HG02642 (cell line): Measurements from ENCODE around the gene OR51F1.
A peak's percentile ranks its signal among the peaks of the same experiment; 100 is the strongest.
"Not testable (repeated sequence)": the region's sequence is repeated elsewhere in the genome, so short reads cannot be mapped to it uniquely, and the experiment has no call there.

Experiments used
- ATAC-seq: cut with Tn5 transposase; IDR thresholded peaks from one replicate; pipeline ENCODE4 v1.9.1; 2021; ENCODE audit warnings: mild to moderate bottlenecking; ENCODE audit not compliant: unreplicated experiment, poor library complexity

Gene OR51F1

DNA sequence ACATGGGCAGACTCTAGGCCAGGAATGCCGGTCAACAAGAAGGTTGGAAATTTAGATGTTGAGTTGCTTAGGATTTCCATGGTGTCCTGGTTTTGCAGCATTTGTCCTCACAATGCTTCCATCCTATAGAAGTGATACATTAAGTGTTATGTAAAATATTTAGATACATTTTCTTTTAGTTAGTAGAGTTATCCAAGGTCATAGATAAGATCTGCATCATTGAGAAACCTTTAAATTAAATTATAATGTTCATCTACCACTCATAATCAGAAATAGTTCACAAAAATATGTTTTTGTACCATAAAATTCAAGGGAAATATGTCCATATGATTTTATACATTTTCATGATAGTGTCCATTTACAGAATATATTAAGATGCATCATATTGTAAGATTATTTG, at the start of gene OR51F1:
OR51F1 (minus strand) TSS at position 101 of the 400 bp plus-strand sequence; CDS start at position 101, 0 bp downstream.
- ATAC-seq, result no peak

DNA sequence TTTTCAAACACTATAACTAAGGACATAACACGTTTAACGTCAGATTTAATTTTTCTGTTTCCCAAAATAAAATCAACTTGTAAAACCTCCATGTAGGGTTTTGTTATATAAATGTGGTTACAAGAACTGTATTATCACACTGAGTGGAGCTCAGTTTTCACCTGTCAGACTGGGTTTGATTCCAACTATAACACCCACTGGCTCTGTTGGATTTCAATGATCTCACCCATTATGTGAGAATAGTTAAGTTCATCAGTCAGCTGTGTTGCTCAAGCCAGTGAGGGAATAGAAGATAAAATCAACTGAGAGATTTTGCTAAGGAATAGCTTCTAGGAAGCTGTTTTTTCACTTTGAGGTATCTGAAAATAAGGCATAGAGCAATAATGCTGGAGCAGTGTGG, 39.5 kb upstream of the OR51F1 start:
- no peak for ATAC-seq

DNA sequence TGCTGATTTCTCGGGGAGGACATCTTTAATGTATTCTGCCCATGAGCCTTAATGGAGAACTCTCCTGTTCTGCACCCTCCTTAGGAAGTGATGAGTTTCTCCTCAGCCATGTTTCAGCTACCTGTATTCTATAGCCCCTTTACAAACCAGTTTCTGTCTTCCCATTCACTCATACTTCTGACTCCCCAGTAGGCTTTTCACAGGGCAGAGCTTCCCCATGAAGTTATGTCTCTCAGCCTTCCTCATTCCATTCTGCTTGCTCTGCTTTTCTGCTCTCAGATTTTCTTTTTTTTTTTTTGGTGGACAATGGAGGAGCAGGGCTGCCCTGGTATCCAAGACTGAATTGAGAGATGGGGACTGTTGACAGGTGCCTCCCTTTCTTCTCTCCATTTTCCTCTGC, 38.7 kb upstream of the OR51F1 start:
- ATAC-seq, result no peak

GRCh38 chr11:4804280-4804679, 34.5 kb upstream of the OR51F1 start, which contains the start of gene OR52R1:
TSS of gene OR52R1 (minus strand) at chr11:4804380. CDS start at chr11:4804380, 0 bp downstream.
- no peak for ATAC-seq

- not testable (repeated sequence) for ATAC-seq
Observed at GRCh38 chr11:4801316-4801715, 31.6 kb upstream of the OR51F1 start.

DNA sequence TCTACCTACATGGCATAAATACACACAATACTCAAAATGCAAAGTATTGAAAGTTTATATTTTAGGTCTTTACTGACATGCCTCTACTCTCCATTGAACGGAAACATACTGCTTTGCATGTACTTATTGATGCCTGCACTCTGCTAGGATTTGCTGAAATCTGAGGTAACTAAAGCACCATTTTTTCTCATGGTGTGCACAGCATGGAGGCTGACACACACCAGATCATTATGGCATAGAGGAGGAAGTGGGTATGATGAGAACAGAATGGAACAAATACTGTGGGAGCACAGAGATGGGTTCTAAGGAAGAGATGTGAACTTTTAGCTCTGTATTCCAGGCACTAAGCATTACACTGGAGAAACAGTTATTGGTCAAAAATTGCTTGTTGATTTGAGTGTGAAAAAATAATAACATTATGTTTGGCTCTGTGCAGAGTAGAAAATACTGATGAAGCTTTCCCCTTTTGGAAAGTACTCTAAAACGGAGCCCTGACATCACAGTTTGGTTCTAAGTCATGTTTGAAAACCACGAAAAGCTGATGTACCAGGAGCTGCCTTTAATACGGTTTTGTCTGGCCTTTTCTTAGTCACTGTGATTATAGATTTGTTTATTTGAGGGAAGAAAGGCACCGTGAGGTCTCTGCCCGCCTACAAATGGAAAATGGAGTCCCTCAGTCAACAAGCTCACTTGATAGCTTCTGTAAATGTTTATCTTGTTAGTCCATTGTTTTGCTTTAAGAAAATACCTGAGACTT, 28.9 kb upstream of the OR51F1 start:
- ATAC-seq, result no peak

DNA sequence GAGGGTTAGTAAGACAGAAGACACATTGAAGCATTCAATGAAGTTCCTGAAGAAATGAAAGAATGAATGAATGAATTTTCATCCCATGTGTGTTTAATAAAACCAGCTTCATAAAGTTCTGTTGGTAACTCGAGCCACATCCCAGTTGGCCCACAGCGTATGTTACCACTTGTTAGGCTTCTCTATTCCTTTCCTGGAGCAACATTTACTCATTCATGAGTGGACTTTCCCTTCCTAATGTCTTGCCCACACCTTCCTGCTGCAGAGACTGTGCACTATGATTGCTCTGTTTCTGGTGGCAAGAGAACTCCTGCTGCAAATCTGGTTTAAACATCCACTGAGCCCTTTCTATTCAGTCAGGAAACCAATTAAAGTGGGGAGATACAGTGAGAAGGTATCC, 27.5 kb upstream of the OR51F1 start:
- no peak for ATAC-seq

GRCh38 chr11:4782454-4782853, 12.7 kb upstream of the OR51F1 start:
- no peak for ATAC-seq

GRCh38 chr11:4768094-4768493, 1.6 kb downstream of the OR51F1 start:
- ATAC-seq, result no peak

DNA sequence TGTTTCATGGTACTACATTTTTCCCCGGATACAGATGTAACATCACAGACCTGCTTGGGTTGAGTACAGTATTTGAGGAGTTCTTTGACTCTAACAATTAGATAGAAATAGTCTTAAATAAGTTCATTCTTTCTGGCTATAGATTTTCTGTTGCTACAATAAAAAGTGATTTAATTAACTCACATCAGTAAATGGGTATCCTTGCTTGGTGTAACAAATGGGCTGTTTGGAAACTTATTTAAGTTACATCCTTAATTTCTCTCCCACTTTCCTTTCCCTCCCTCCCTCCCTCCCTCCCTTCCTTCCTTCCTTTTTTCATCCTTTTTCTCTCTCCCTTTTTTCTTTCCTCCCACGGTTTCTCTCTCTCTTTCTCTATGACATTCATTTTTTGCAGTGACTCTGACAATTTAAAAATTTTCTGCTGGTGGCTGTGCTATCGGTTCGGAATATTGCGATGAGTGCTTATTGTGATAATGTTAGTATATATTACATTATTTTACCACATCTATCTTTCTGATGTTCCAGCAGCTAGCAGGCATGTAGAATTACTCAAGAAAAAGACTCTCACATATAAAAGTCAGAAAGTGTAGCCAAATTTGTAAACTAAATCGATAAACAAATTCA, 3.2 kb downstream of the OR51F1 start:
- no peak for ATAC-seq

DNA sequence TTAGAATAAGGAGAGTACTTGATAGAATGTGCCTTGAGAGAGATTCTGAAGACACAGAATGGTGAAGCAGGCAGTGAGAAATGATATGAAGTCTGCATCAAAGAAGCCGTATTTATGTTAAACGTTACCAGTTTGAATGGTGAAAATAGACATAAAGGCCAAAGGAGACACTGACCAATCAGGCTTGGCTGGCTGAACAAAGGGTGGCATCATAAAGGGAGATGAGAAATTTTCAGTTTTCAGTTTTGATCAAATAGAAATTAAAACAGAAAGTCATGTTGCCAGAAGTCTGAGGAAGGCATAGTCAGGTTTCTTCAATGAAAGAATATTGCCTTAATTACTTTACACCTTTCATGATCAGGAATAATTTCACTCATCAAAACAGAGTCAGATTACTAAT, 6.6 kb downstream of the OR51F1 start:
- ATAC-seq, result peak; percentile 56

GRCh38 chr11:4751201-4751600, 18.5 kb downstream of the OR51F1 start:
- no peak for ATAC-seq

- no peak for ATAC-seq
Observed at GRCh38 chr11:4748438-4748837, 21.3 kb downstream of the OR51F1 start.

- ATAC-seq, result no peak
Observed at GRCh38 chr11:4740735-4741134, 29.0 kb downstream of the OR51F1 start.

- ATAC-seq, result no peak
Observed at GRCh38 chr11:4727171-4727570, 42.6 kb downstream of the OR51F1 start.

DNA sequence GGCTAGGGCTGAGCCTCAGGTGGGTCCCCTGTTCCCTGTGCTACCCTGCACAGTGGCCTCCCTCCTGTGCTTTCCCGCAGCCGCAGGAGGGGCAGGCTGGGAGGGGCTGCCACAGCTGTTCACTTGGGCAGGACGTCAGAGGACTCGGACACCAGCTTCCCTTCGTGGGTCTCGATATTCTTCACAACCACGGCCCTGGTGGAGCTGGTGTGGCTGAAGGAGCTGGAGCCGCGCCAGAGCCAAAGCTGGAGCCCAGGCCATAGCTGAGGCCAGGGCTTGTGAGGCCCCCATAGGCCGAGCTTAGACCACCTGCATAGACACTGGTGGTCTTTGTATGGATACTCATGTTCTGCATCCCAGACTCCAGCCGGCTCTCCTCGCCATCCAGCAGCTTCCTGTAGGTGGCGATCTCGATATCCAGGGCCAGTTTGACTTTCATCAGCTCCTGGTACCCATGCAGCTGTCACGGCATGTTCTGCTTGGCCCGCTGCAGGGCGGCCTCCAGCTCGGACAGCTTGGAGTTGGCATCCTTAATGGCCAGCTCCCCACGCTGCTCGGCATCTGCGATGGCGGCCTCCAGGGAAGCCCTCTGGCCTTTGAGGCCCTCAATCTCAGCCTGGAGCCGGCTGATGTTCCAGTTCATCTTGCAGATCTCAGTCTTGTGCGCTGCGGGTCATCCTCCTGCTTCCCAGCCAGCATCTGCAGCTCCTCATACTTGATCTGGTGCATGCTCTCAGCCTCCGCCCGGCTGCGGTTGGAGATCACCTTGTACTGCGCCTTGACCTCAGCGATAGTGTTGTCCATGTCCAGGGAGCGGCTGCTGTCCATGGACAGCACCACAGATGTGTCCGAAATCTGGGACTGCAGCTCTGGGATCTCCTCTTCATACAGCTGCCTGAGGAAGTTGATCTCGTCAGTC, 46.9 kb downstream of the OR51F1 start:
- ATAC-seq, result not testable (repeated sequence)
